ENCODE data around the gene CYP2A13.

- TF ChIP-seq GTF2F1 (IDR thresholded peaks at IDR 0.05; ENCODE audit: low read depth, low read length), result no peak
- TF ChIP-seq ZNF146 (CRISPR knock-in tag; IDR thresholded peaks at IDR 0.05; ENCODE audit: unreplicated experiment), result no peak
- no peak for TF ChIP-seq ZNF561 (CRISPR knock-in tag; conservative IDR thresholded peaks at IDR 0.05)
- no peak for TF ChIP-seq OTX1 (CRISPR knock-in tag; IDR thresholded peaks at IDR 0.05)
- no peak for TF ChIP-seq EZH2 (IDR thresholded peaks at IDR 0.05; ENCODE audit: borderline replicate concordance, low read depth, low read length)
- TF ChIP-seq KDM4B (IDR thresholded peaks at IDR 0.05; ENCODE audit: borderline replicate concordance in 2 of 2, low read depth in 1 of 2), result no peak
- no peak for TF ChIP-seq ARID3A (IDR thresholded peaks at IDR 0.05; ENCODE audit: borderline replicate concordance, low read depth, low read length)
- no peak for TF ChIP-seq CTCF (IDR thresholded peaks at IDR 0.05 in 2 of 3, conservative IDR thresholded peaks at IDR 0.05 in 1 of 3; ENCODE audit: insufficient read depth in 2 of 3, low read depth in 1 of 3, low read length in 3 of 3)
Measured at GRCh38 chr19:41098762-41099161, 10.5 kb downstream of the CYP2A13 start.
